H1 (cell line): ENCODE measurements around the gene PALD1. TPM values are rescaled to one million over a fixed set of nuclear protein-coding genes. Genes with fewer than 3 reads are reported as not detected.

Experiments used
- CTCF ChIA-PET: fragments of 300-600 bp; sonication (Branson Sonifier 250); formaldehyde crosslinking; loops from one replicate; lab custom pipeline; 2021; ENCODE audit not compliant: partially characterized antibody; lab: Charles Lee
- POLR2A ChIA-PET: fragments of 300-600 bp; sonication (Branson Sonifier 250); formaldehyde crosslinking; loops from one replicate; lab custom pipeline; 2021; ENCODE audit warnings: inconsistent platforms; ENCODE audit not compliant: partially characterized antibody; lab: Charles Lee
- DNase-seq, 2 experiments: peaks; one replicate each; pipeline versions ENCODE4 v3.0.0 to v3.0.0-alpha.2; 2010 to 2022; ENCODE audit warnings: low spot score in 2 of 2, low read depth in 1 of 2, mixed read lengths in 1 of 2
- FAIRE-seq: peaks from 2 replicates; lab custom pipeline; 2011; peaks lifted over from hg19 to GRCh38; lab: Jason Lieb, UNC
- H2AFZ ChIP-seq: 2 replicates; pipeline ENCODE4 v1.8.1; 2012; ENCODE audit warnings: low read length, inconsistent platforms
- H2AK5ac ChIP-seq: 2 replicates; pipeline ENCODE4 v1.6.1; 2013; ENCODE audit warnings: low read depth, low read length
- H2BK120ac ChIP-seq: replicated peaks from 2 replicates; pipeline ENCODE3; 2013; ENCODE audit warnings: low read depth, low read length, inconsistent platforms
- H2BK12ac ChIP-seq: 2 replicates; pipeline ENCODE4 v1.6.1; 2013; ENCODE audit warnings: low read depth, low read length
- H2BK15ac ChIP-seq: 2 replicates; pipeline ENCODE4 v1.6.1; 2013; ENCODE audit warnings: low read length
- H2BK20ac ChIP-seq: 2 replicates; pipeline ENCODE4 v1.6.1; 2013; ENCODE audit warnings: low read length
- H2BK5ac ChIP-seq: 2 replicates; pipeline ENCODE4 v1.6.1; 2013; ENCODE audit warnings: low read depth, low read length
- H3K14ac ChIP-seq: 2 replicates; pipeline ENCODE4 v1.6.1; 2013; ENCODE audit warnings: inconsistent platforms; ENCODE audit not compliant: insufficient read length
- H3K18ac ChIP-seq: 2 replicates; pipeline ENCODE4 v1.6.1; 2013; ENCODE audit warnings: low read length; ENCODE audit errors: extremely low read depth
- H3K23ac ChIP-seq: 2 replicates; pipeline ENCODE4 v1.6.1; 2013; ENCODE audit warnings: inconsistent platforms; ENCODE audit not compliant: insufficient read length
- H3K23me2 ChIP-seq: 2 replicates; pipeline ENCODE4 v1.6.1; 2013; ENCODE audit warnings: low read depth, low read length
- H3K27ac ChIP-seq: 2 replicates; pipeline ENCODE4 v1.6.1; 2011; ENCODE audit warnings: low read depth, low read length, inconsistent platforms
- H3K27me3 ChIP-seq, 4 experiments: replicated peaks in 1 of 4; 1 replicate in 1 of 4; 2 replicates in 3 of 4; pipeline versions ENCODE4 v1.6.1 to v1.8.1; 2011 to 2013; ENCODE audit warnings: low read length in 3 of 4, mild to moderate bottlenecking in 3 of 4, inconsistent platforms in 2 of 4, mixed read lengths in 2 of 4, moderate library complexity in 1 of 4; ENCODE audit not compliant: control insufficient read depth in 3 of 4, insufficient read depth in 3 of 4; ENCODE audit errors: extremely low read depth in 1 of 4
- H3K36me3 ChIP-seq, 4 experiments: 2 replicates each; pipeline versions ENCODE4 v1.6.1 to v1.8.1; 2011 to 2013; ENCODE audit warnings: mild to moderate bottlenecking in 4 of 4, low read length in 3 of 4, moderate library complexity in 2 of 4, control low read depth in 1 of 4, inconsistent platforms in 1 of 4; ENCODE audit not compliant: insufficient read depth in 4 of 4, control insufficient read depth in 2 of 4
- H3K4ac ChIP-seq: replicated peaks from 2 replicates; pipeline ENCODE3; 2013; ENCODE audit warnings: low read length, low read depth, mixed read lengths, inconsistent platforms; ENCODE audit not compliant: insufficient read length
- H3K4me1 ChIP-seq, 4 experiments: replicated peaks in 1 of 4; 1 replicate in 1 of 4; 2 replicates in 3 of 4; pipeline versions ENCODE4 v1.6.1 to v1.8.1; 2011 to 2013; ENCODE audit warnings: low read length in 3 of 4, inconsistent platforms in 2 of 4, mixed read lengths in 1 of 4; ENCODE audit not compliant: insufficient read depth in 4 of 4, control insufficient read depth in 3 of 4
- H3K4me2 ChIP-seq, 2 experiments: 2 replicates each; pipeline versions ENCODE4 v1.6.1 to v1.8.1; 2011 to 2013; ENCODE audit warnings: low read depth in 2 of 2, low read length in 2 of 2, control low read depth in 1 of 2, inconsistent platforms in 1 of 2, mild to moderate bottlenecking in 1 of 2; ENCODE audit not compliant: insufficient read depth in 1 of 2
- H3K4me3 ChIP-seq, 4 experiments: fragments of 200-600, 300-600 bp in 1 of 4; sonication (generic), shearing (Covaris generic), sonication (Bioruptor Twin) in 1 of 4; 2 replicates each; pipeline versions ENCODE4 v1.5.1 to v1.8.1; 2011 to 2016; ENCODE audit warnings: low read length in 4 of 4, low read depth in 3 of 4, control low read depth in 2 of 4, inconsistent platforms in 2 of 4, mild to moderate bottlenecking in 2 of 4, mixed read lengths in 1 of 4, moderate library complexity in 1 of 4; ENCODE audit not compliant: insufficient read depth in 2 of 4; ENCODE audit errors: extremely low read depth in 1 of 4
- H3K56ac ChIP-seq: replicated peaks from 2 replicates; pipeline ENCODE3; 2013; ENCODE audit warnings: low read depth, mild to moderate bottlenecking, mixed read lengths, low read length, inconsistent platforms; ENCODE audit not compliant: insufficient read length
- H3K79me1 ChIP-seq: 2 replicates; pipeline ENCODE4 v1.6.1; 2013; ENCODE audit warnings: low read depth, low read length, control low read depth
- H3K79me2 ChIP-seq, 2 experiments: 2 replicates each; pipeline versions ENCODE4 v1.6.1 to v1.8.1; 2012 to 2013; ENCODE audit warnings: low read length in 2 of 2, mild to moderate bottlenecking in 2 of 2, inconsistent platforms in 1 of 2; ENCODE audit not compliant: insufficient read depth in 2 of 2, control insufficient read depth in 1 of 2
- H3K9ac ChIP-seq, 4 experiments: replicated peaks in 1 of 4; 1 replicate in 1 of 4; 2 replicates in 3 of 4; pipeline versions ENCODE4 v1.6.1 to v1.8.1; 2011 to 2013; ENCODE audit warnings: low read depth in 3 of 4, low read length in 3 of 4, control low read depth in 2 of 4, mild to moderate bottlenecking in 2 of 4, moderate library complexity in 2 of 4, inconsistent platforms in 1 of 4; ENCODE audit errors: extremely low read depth in 1 of 4
- H3K9me3 ChIP-seq, 2 experiments: 2 replicates each; pipeline versions ENCODE4 v1.6.1 to v1.8.1; 2012 to 2013; ENCODE audit warnings: mild to moderate bottlenecking in 2 of 2, moderate library complexity in 2 of 2, control low read depth in 1 of 2, inconsistent platforms in 1 of 2, low read depth in 1 of 2, low read length in 1 of 2, mixed read lengths in 1 of 2; ENCODE audit not compliant: insufficient read depth in 2 of 2
- H4K20me1 ChIP-seq, 2 experiments: replicated peaks in 1 of 2; 2 replicates each; pipeline versions ENCODE3 to v1.8.1; 2011 to 2013; ENCODE audit warnings: inconsistent platforms in 2 of 2, low read length in 2 of 2, mild to moderate bottlenecking in 1 of 2; ENCODE audit not compliant: insufficient read depth in 2 of 2, control insufficient read depth in 1 of 2
- H4K5ac ChIP-seq: 2 replicates; pipeline ENCODE4 v1.6.1; 2013; ENCODE audit warnings: low read length, low read depth, mixed read lengths, inconsistent platforms; ENCODE audit not compliant: insufficient read length
- H4K8ac ChIP-seq: 2 replicates; pipeline ENCODE4 v1.8.0; 2013; ENCODE audit warnings: mild to moderate bottlenecking, moderate library complexity, low read length, inconsistent platforms; ENCODE audit not compliant: insufficient read depth; ENCODE audit errors: extremely low read depth
- H4K91ac ChIP-seq: replicated peaks from 2 replicates; pipeline ENCODE3; 2013; ENCODE audit warnings: low read length, mixed read lengths, inconsistent platforms; ENCODE audit not compliant: insufficient read length
- BCL11A ChIP-seq, 2 experiments: IDR thresholded peaks; one replicate each; pipeline ENCODE4 v1.6.1; 2011; ENCODE audit warnings: low read depth in 2 of 2, low read length in 2 of 2, mild to moderate bottlenecking in 2 of 2
- BRCA1 ChIP-seq: IDR thresholded peaks from 2 replicates; pipeline ENCODE4 v1.6.1; 2012; ENCODE audit warnings: low read depth, low read length, improper control_type of control experiment
- CHD2 ChIP-seq: IDR thresholded peaks from 2 replicates; pipeline ENCODE4 v1.6.1; 2012; ENCODE audit warnings: low read length, improper control_type of control experiment
- FOSL1 ChIP-seq: IDR thresholded peaks from 2 replicates; pipeline ENCODE4 v1.6.1; 2011; ENCODE audit warnings: mild to moderate bottlenecking, low read depth, low read length, moderate library complexity; ENCODE audit not compliant: insufficient read depth
- GTF2F1 ChIP-seq: IDR thresholded peaks from 2 replicates; pipeline ENCODE4 v1.6.1; 2012; ENCODE audit warnings: low read depth, low read length, improper control_type of control experiment, borderline replicate concordance
- HDAC2 ChIP-seq, 2 experiments: fragments of 300-600 bp in 1 of 2; sonication (generic) in 1 of 2; IDR thresholded peaks; 2 replicates each; pipeline ENCODE4 v1.6.1; 2011 to 2012; ENCODE audit warnings: low read depth in 2 of 2, low read length in 2 of 2, mild to moderate bottlenecking in 2 of 2, moderate library complexity in 2 of 2, borderline replicate concordance in 1 of 2, inconsistent platforms in 1 of 2
- HDAC6 ChIP-seq: IDR thresholded peaks from one replicate; pipeline ENCODE4 v1.7.1; 2012; ENCODE audit warnings: low read depth, mild to moderate bottlenecking, inconsistent platforms, low read length, moderate library complexity
- KDM1A ChIP-seq: fragments of 200-600, 300-600 bp; sonication (generic); IDR thresholded peaks from 2 replicates; pipeline ENCODE4 v1.7.1; 2016; ENCODE audit warnings: mild to moderate bottlenecking, low read length, borderline replicate concordance
- POLR2AphosphoS5 ChIP-seq: IDR thresholded peaks from 2 replicates; pipeline ENCODE4 v1.6.1; 2011; ENCODE audit warnings: low read depth, low read length
- SAP30 ChIP-seq: fragments of 300-600 bp; sonication (generic); IDR thresholded peaks from 2 replicates; pipeline ENCODE4 v1.7.1; 2012; ENCODE audit warnings: low read length, moderate library complexity, mild to moderate bottlenecking, inconsistent platforms; ENCODE audit not compliant: insufficient read depth, insufficient replicate concordance
- WGBS, 2 experiments: shearing (Covaris generic) in 1 of 2; methylation state at CpG; one replicate each; pipeline versions ENCODE4 v1.1.6 to v1.1.7; 2013 to 2015; ENCODE audit warnings: low lambda C conversion rate in 2 of 2, mixed read lengths in 2 of 2, inconsistent platforms in 1 of 2, low coverage in 1 of 2, missing lambda C conversion rate in 1 of 2; ENCODE audit not compliant: insufficient replicate concordance in 2 of 2, insufficient coverage in 1 of 2, insufficient read length in 1 of 2; ENCODE audit errors: extremely low coverage in 1 of 2, missing lambda C conversion rate in 1 of 2; 5-methylcytosine and 5-hydroxymethylcytosine counted together
- polyA plus RNA-seq, 7 experiments: library from polyadenylated mRNA; depleted of rRNA in 3 of 7; stranded (reverse) in 5 of 7; unstranded in 2 of 7; fragments of >200 nt in 5 of 7; fragments of 200-250 nt in 2 of 7; gene quantifications; 1 replicate in 5 of 7; 2 replicates in 1 of 7; 4 replicates in 1 of 7; pipeline versions ENCODE4 v1.2.1 to v1.2.3, GENCODE V29; 2011 to 2013; ENCODE audit warnings: missing spikeins in 2 of 7, mixed read lengths in 2 of 7
- total RNA-seq: library from RNA; stranded (reverse); fragmentation: NEBNext Ultra II Directional; extraction: Animal tissue kit (Norgen Biotek cat#: 25700); gene quantifications from 2 replicates; pipeline ENCODE4 v1.2.1, GENCODE V29; 2021

The PALD1 gene
- total and polyA plus RNA-seq, 2 of the 8 experiments (the other 6 are each of a cell fraction or from before 2014, with no cell fraction given), result 13.3 to 32.8 TPM

DNA sequence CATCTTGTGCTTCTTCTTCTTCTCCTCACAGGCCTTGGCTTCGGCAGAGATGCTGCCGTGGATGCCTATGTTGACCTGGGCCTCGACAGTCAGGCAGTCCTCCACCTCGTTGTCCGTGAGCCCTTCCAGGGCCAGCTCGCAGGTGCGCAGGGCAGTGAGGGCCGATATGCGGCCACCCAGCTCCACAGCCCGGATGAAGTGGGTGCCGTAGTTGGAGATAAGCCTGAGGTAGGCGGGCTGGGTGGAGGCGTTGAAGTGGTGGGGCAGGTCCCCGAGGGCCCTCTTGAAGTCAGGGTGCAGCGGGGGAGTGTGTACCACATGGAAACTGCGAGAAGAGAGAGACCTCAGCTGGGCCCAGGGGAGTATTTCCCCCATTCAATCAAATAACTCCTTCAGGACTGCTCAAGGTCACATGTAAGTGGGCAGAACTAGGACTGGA, 120.3 kb downstream of the PALD1 start:
- no peak overlapping the region for H3K23ac ChIP-seq
- H4K5ac ChIP-seq, result no peak overlapping the region
- no peak overlapping the region for H3K56ac ChIP-seq
- H3K9ac ChIP-seq, result no peak overlapping the region
- H2BK15ac ChIP-seq, result no peak overlapping the region
- H3K23me2 ChIP-seq, result no peaks in the 10 kb centered on the region
- no peak overlapping the region for H3K27ac ChIP-seq
- no peak overlapping the region for H2BK12ac ChIP-seq
- H2BK5ac ChIP-seq, result no peak overlapping the region
- no peak overlapping the region for H2AFZ ChIP-seq
- no peak overlapping the region for H3K14ac ChIP-seq
- CTCF ChIA-PET, result interaction anchor here (1.0 to 5.3 kb wide), 4 partner anchors 14 to 160 kb away, joined by 3 to 26 read pairs (median 4); no protein-coding TSS in a partner anchor
- 0 out of 2 replicates have a peak overlapping the region, but pooled peaks have one; percentile 53 for H2AK5ac ChIP-seq
- DNase-seq (peak in 1 of 2 experiments; percentile 35), FAIRE-seq (no peak)
- no peaks in the 10 kb centered on the region for H3K27me3 ChIP-seq
- H2BK120ac ChIP-seq, result no peak overlapping the region
- 90% methylated on average over 15 of the region's 16 CpGs; no CpG with 5 or more reads in 1 of the 2 experiments for WGBS, 2 experiments
- POLR2A ChIA-PET, result no interaction called here
- no peaks in the 10 kb centered on the region for H3K79me1 ChIP-seq
- H3K4me3 ChIP-seq, result no peak overlapping the region
- H4K91ac ChIP-seq, result no peak overlapping the region
- no peak overlapping the region for H3K4me2 ChIP-seq
- H3K9me3 ChIP-seq, result no peaks in the 10 kb centered on the region
- H3K36me3 ChIP-seq, result no peaks in the 10 kb centered on the region
- H3K18ac ChIP-seq, result no peak overlapping the region
- peaks cover 0 to 4% (median 0%) of the 10 kb centered on the region in 4 experiments; a peak in 4 of 7 replicates for H3K4me1 ChIP-seq
- no peak overlapping the region for H2BK20ac ChIP-seq
- H4K8ac ChIP-seq, result no peak overlapping the region
- no peaks in the 10 kb centered on the region for H4K20me1 ChIP-seq
- no peak overlapping the region for H3K4ac ChIP-seq
- H3K79me2 ChIP-seq, result no peaks in the 10 kb centered on the region
- TF ChIP-seq GTF2F1 (no peak), POLR2AphosphoS5 (no peak), SAP30 (no peak), FOSL1 (no peak), KDM1A (no peak), HDAC6 (no peak), BRCA1 (no peak), BCL11A (IDR thresholded peaks at IDR 0.05; ENCODE audit: low read depth in 2 of 2, low read length in 2 of 2) (no peak), CHD2 (no peak), HDAC2 (IDR thresholded peaks at IDR 0.05; ENCODE audit: borderline replicate concordance in 1 of 2, low read depth in 2 of 2, low read length in 2 of 2) (no peak)
